Keratinocyte (primary cell): ENCODE data around the gene KIF2C. TPM values are rescaled to one million over a fixed set of nuclear protein-coding genes. Genes with fewer than 3 reads are reported as not detected.

Source experiments
- DNase-seq: peaks from one replicate; pipeline ENCODE4 v3.0.0-alpha.2; 2011; ENCODE audit warnings: low read depth, missing footprints, low spot score
- FAIRE-seq: peaks from 2 replicates; lab custom pipeline; 2011; peaks lifted over from hg19 to GRCh38; lab: Jason Lieb, UNC
- H2AFZ ChIP-seq: 2 replicates; pipeline ENCODE4 v1.6.0; 2012; ENCODE audit warnings: low read length, control low read depth, inconsistent platforms; ENCODE audit not compliant: control insufficient read depth
- H3K27ac ChIP-seq: 2 replicates; pipeline ENCODE4 v1.5.1; 2011; ENCODE audit warnings: low read length; ENCODE audit not compliant: control insufficient read depth, insufficient read depth
- H3K27me3 ChIP-seq: 3 replicates; pipeline ENCODE4 v1.6.0; 2011; ENCODE audit warnings: low read length; ENCODE audit not compliant: control insufficient read depth, insufficient read depth; ENCODE audit errors: extremely low read depth
- H3K36me3 ChIP-seq, 2 experiments: 2 replicates in 1 of 2; 3 replicates in 1 of 2; pipeline ENCODE4 v1.5.1; 2011; ENCODE audit warnings: low read length in 2 of 2, mild to moderate bottlenecking in 1 of 2; ENCODE audit not compliant: control insufficient read depth in 2 of 2, insufficient read depth in 2 of 2; ENCODE audit errors: extremely low read depth in 1 of 2
- H3K4me1 ChIP-seq: 3 replicates; pipeline ENCODE4 v1.5.1; 2011; ENCODE audit warnings: low read length; ENCODE audit not compliant: control insufficient read depth, insufficient read depth; ENCODE audit errors: extremely low read depth
- H3K4me2 ChIP-seq: 3 replicates; pipeline ENCODE4 v1.6.0; 2011; ENCODE audit warnings: low read depth, low read length; ENCODE audit not compliant: control insufficient read depth, insufficient read depth; ENCODE audit errors: extremely low read depth
- H3K4me3 ChIP-seq, 3 experiments: fragments of 200-600 bp in 1 of 3; sonication (generic) in 1 of 3; 2 replicates in 2 of 3; 3 replicates in 1 of 3; pipeline ENCODE4 v1.5.1; 2011 to 2016; ENCODE audit warnings: low read length in 3 of 3, mild to moderate bottlenecking in 3 of 3, control low read depth in 2 of 3, inconsistent platforms in 1 of 3, low read depth in 1 of 3, mixed read lengths in 1 of 3, mixed run types in 1 of 3, moderate library complexity in 1 of 3; ENCODE audit not compliant: control insufficient read depth in 2 of 3, insufficient read depth in 2 of 3; ENCODE audit errors: extremely low read depth in 1 of 3
- H3K79me2 ChIP-seq: 2 replicates; pipeline ENCODE4 v1.6.0; 2012; ENCODE audit warnings: low read length; ENCODE audit not compliant: control insufficient read depth, insufficient read depth
- H3K9ac ChIP-seq: 3 replicates; pipeline ENCODE4 v1.6.0; 2011; ENCODE audit warnings: low read length; ENCODE audit not compliant: control insufficient read depth, insufficient read depth; ENCODE audit errors: extremely low read depth
- H3K9me1 ChIP-seq: 3 replicates; pipeline ENCODE4 v1.6.0; 2011; ENCODE audit warnings: low read length; ENCODE audit not compliant: control insufficient read depth, insufficient read depth; ENCODE audit errors: extremely low read depth
- H3K9me3 ChIP-seq: 2 replicates; pipeline ENCODE4 v1.5.1; 2012; ENCODE audit warnings: low read depth, low read length; ENCODE audit not compliant: control insufficient read depth
- H4K20me1 ChIP-seq: 3 replicates; pipeline ENCODE4 v1.6.0; 2011; ENCODE audit warnings: low read length; ENCODE audit not compliant: control insufficient read depth, insufficient read depth; ENCODE audit errors: extremely low read depth
- EZH2 ChIP-seq: IDR thresholded peaks from one replicate; pipeline ENCODE4 v1.6.1; 2012; ENCODE audit warnings: inconsistent platforms, mild to moderate bottlenecking, low read length, moderate library complexity
- dilution Hi-C: fragments of 300-500 bp; cut with MboI; formaldehyde crosslinking; loops from one replicate; pipeline ENCODE4 v1.7.0; 2020; ENCODE audit warnings: low sequenced_read_pairs; ENCODE audit not compliant: extremely low pct_ligation_motif_present
- polyA plus RNA-seq, 5 experiments: library from polyadenylated mRNA; depleted of rRNA in 3 of 5; stranded (reverse) in 3 of 5; stranded (forward) in 1 of 5; unstranded in 1 of 5; fragments of >200 nt; gene quantifications; 1 replicate in 1 of 5; 2 replicates in 3 of 5; 3 replicates in 1 of 5; pipeline versions ENCODE4 v1.2.1 to v1.2.3, GENCODE V29; 2011 to 2012; ENCODE audit warnings: missing spikeins in 2 of 5, low read depth in 1 of 5, low replicate concordance in 1 of 5
- TF ChIP-seq, protein P1 (sequence below), 3 experiments: IDR thresholded peaks in 1 of 3; conservative IDR thresholded peaks in 1 of 3; optimal IDR thresholded peaks in 1 of 3; 2 replicates in 2 of 3; 3 replicates in 1 of 3; pipeline versions ENCODE3 to v1.5.1; 2011; ENCODE audit warnings: low read length in 3 of 3, mild to moderate bottlenecking in 3 of 3, moderate library complexity in 2 of 3, control low read depth in 1 of 3, inconsistent platforms in 1 of 3; ENCODE audit not compliant: insufficient read depth in 2 of 3; ENCODE audit errors: extremely low read depth in 1 of 3

KIF2C gene
- polyA plus RNA-seq, 1 donor (not counting 4 experiments of a cell fraction or from before 2014, with no cell fraction given) = 16.3 TPM

DNA sequence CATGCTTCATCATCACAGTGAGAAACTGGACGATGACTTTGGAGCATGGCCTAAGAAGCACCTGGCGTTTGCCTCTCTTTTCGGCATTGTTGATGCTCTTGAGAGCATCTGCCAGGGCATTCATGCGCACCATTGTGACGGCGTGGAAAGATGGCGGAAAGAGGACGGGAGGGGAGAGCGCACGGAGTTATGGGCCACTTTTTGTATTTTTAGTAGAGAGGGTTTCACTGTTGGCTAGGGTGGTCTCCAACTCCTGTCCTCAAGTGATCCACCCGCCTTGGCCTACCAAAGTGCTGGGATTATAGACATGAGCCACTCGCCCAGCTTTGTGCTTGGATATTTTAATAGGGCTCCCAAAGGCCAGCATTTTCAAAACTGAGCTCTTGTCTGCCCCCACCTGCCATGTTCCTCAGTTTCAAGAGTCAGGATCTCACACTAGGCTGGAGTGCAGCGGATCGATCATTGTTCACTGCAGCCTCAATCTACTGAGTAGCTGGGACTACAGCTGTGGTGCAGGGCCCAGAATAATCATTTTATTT, 41.0 kb downstream of the KIF2C start:
- H2AFZ ChIP-seq = no peak overlapping the region
- peaks cover 30% of the 10 kb centered on the region for H3K79me2 ChIP-seq
- DNase-seq (no peak), FAIRE-seq (no peak)
- no peak overlapping the region for H3K4me3 ChIP-seq
- peaks cover 26 to 47% of the 10 kb centered on the region in 2 experiments for H3K36me3 ChIP-seq
- H4K20me1 ChIP-seq = peaks cover 19% of the 10 kb centered on the region
- dilution Hi-C loops = no loop called here
- no peak overlapping the region for H3K4me2 ChIP-seq
- H3K9me3 ChIP-seq = no peaks in the 10 kb centered on the region
- H3K9ac ChIP-seq = no peak overlapping the region
- H3K9me1 ChIP-seq = peaks cover 2% of the 10 kb centered on the region
- H3K4me1 ChIP-seq = peaks cover 26% of the 10 kb centered on the region
- no peaks in the 10 kb centered on the region for H3K27me3 ChIP-seq
- TF ChIP-seq, protein P1, sequence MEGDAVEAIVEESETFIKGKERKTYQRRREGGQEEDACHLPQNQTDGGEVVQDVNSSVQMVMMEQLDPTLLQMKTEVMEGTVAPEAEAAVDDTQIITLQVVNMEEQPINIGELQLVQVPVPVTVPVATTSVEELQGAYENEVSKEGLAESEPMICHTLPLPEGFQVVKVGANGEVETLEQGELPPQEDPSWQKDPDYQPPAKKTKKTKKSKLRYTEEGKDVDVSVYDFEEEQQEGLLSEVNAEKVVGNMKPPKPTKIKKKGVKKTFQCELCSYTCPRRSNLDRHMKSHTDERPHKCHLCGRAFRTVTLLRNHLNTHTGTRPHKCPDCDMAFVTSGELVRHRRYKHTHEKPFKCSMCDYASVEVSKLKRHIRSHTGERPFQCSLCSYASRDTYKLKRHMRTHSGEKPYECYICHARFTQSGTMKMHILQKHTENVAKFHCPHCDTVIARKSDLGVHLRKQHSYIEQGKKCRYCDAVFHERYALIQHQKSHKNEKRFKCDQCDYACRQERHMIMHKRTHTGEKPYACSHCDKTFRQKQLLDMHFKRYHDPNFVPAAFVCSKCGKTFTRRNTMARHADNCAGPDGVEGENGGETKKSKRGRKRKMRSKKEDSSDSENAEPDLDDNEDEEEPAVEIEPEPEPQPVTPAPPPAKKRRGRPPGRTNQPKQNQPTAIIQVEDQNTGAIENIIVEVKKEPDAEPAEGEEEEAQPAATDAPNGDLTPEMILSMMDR (optimal IDR thresholded peaks at IDR 0.05 in 1 of 3, IDR thresholded peaks at IDR 0.05 in 1 of 3, conservative IDR thresholded peaks at IDR 0.05 in 1 of 3; ENCODE audit: extremely low read depth in 1 of 3, insufficient read depth in 2 of 3, low read length in 3 of 3) = no peak
- TF ChIP-seq EZH2 = no peak
- H3K27ac ChIP-seq = no peak overlapping the region

DNA sequence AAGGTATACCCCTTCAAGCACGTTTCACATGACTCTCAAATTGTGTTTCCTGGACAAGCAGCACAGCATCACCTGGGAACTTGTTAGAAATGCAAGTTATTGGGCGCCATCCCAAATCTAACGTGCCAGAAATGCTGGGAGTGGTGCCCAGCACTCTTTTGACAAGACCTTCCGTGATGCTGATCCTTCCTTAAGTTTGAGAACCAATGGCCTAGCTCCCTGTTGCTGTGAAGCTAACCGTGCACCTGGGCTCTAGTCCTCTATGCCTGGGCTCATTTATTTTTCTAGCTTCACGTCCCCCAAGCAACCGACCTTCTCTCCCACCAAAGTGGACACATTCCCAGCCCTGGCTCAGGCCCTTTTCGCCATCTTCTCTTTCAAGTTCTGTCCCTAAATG, 44.1 kb downstream of the KIF2C start:
- Histone ChIP-seq H3K4me3 (peak overlapping the region in 1 of 3 experiments; percentile 34), H3K4me1 (peaks cover 13% of the 10 kb centered on the region), H3K79me2 (peaks cover under 1% of the 10 kb centered on the region), H3K27me3 (no peaks in the 10 kb centered on the region), H3K9ac (peak overlapping the region; percentile 3), H3K9me3 (no peaks in the 10 kb centered on the region), H3K27ac (no peak overlapping the region), H3K9me1 (peaks cover 2% of the 10 kb centered on the region), H3K36me3 (peaks cover 8 to 17% of the 10 kb centered on the region in 2 experiments), H4K20me1 (peaks cover under 1% of the 10 kb centered on the region), H2AFZ (peak overlapping the region; percentile 29), H3K4me2 (peak overlapping the region; percentile 56)
- TF ChIP-seq EZH2 = no peak
- TF ChIP-seq, protein P1 (optimal IDR thresholded peaks at IDR 0.05 in 1 of 3, IDR thresholded peaks at IDR 0.05 in 1 of 3, conservative IDR thresholded peaks at IDR 0.05 in 1 of 3; ENCODE audit: extremely low read depth in 1 of 3, insufficient read depth in 2 of 3, low read length in 3 of 3) = no peak
- dilution Hi-C loops = no loop called here
- FAIRE-seq (no peak), DNase-seq (no peak)
